Suppressor macrophage (primary cell): ENCODE data around the gene SOHLH1.

Experiments used
- DNase-seq, 4 experiments: peaks; one replicate each; pipeline ENCODE4 v3.0.0-alpha.2; 2020 to 2022

Gene SOHLH1

DNA sequence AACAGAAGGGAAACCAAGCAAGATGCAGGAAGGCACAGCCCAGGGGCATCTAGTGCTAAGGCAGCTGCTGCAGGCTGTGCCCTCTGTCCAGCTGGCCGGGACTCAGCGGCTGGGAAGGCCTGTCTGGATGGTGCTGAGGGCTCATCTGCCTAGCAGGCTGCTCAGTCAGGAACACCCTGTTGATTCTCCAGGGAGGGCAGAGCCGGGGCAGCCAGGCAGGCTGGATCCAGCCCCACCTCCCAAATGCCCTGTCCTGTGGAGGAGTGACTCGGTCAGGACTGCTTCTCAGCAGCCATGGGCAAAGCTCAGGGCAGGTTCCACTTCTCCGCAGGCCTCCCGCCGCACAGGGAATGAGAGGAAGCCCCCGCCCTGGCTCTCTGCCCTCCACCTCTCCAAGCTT, 44.0 kb downstream of the SOHLH1 start:
- DNase-seq, result no peak

DNA sequence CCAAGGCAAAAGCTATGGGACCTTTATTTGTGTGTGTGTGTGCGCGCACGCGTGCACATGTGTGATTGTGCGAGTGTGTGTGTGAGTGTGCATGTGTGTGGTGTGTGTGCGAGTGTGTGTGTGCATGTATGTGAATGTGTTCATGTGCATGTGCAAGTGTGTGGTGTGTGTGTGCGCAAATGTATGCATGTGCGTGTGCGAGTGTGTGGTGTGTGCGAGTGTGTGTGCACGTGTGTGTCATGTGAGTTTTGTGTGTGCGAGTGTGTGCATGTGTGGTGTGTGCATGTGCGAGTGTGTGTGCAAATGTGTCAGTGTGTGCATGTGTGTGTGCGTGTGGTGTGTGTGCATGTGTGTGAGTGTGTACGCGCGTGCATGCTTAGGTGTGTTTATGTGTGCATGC, 48.9 kb downstream of the SOHLH1 start:
- no peak for DNase-seq

GRCh38 chr9:135649508-135649907, 49.8 kb downstream of the SOHLH1 start:
- no peak for DNase-seq

GRCh38 chr9:135648494-135649410, 50.5 kb downstream of the SOHLH1 start:
- no peak for DNase-seq

GRCh38 chr9:135647884-135648283, 51.4 kb downstream of the SOHLH1 start:
- DNase-seq, result peak in 1 of 4 experiments; percentile 3

DNA sequence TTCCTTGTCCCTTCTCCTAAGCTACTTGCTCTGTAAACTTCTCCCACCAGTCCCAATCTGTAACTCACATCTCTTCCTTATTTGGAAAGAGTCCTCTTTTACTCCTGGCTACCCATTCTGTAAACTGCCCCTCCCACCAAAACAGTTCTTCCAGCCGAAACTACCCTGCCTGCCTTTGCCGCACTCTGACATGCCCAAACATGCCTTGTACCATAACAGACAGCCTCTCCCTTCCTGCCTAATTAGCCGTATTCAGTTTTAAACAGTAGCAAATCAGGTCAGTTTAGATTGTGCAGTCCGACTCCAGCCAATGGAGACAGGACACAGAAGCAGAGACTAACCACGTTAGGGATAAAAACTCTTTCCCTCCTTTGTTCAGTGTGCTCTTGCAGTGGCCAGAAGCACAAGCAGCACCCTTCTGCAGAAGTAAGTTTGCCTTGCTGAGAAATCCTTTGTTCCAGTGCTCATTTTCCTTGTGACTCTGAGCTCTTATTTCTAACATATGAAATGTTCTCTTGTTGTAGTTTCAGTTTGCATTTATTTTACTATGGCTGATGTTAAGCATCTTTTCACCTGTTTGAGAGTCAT, 54.6 kb downstream of the SOHLH1 start:
- no peak for DNase-seq
